CD14-positive monocyte (primary cell): ENCODE measurements around the gene FAM163B. TPM values are rescaled to one million over a fixed set of nuclear protein-coding genes. Genes with fewer than 3 reads are reported as not detected.

ENCODE experiments used
- DNase-seq, 3 donors: peaks; one replicate each; pipeline ENCODE4 v3.0.0-alpha.2; 2011 to 2022
- H2AFZ ChIP-seq: 2 replicates; pipeline ENCODE4 v1.6.0; 2012; ENCODE audit warnings: mild to moderate bottlenecking, low read depth, low read length, inconsistent platforms; ENCODE audit not compliant: insufficient read depth, poor library complexity, severe bottlenecking
- H3K27ac ChIP-seq, 2 donors: 1 replicate in 1 of 2; 2 replicates in 1 of 2; pipeline ENCODE4 v1.5.1; 2012 to 2013; ENCODE audit warnings: low read length in 2 of 2, control low read depth in 1 of 2, inconsistent platforms in 1 of 2, low read depth in 1 of 2, mild to moderate bottlenecking in 1 of 2
- H3K27me3 ChIP-seq, 2 donors: one replicate each; pipeline versions ENCODE4 v1.6.0 to v1.6.1; 2011 to 2013; ENCODE audit warnings: low read length in 2 of 2; ENCODE audit not compliant: control insufficient read depth in 2 of 2, insufficient read depth in 2 of 2
- H3K36me3 ChIP-seq, 2 donors: replicated peaks in 1 of 2; 1 replicate in 1 of 2; 2 replicates in 1 of 2; pipeline versions ENCODE4 v1.5.1 to v1.6.1; 2012 to 2013; ENCODE audit warnings: low read length in 2 of 2, control low read depth in 1 of 2, inconsistent platforms in 1 of 2, mild to moderate bottlenecking in 1 of 2; ENCODE audit not compliant: insufficient read depth in 2 of 2, control insufficient read depth in 1 of 2
- H3K4me1 ChIP-seq, 2 donors: 1 replicate in 1 of 2; 2 replicates in 1 of 2; pipeline versions ENCODE4 v1.5.1 to v1.6.1; 2012 to 2013; ENCODE audit warnings: low read length in 2 of 2, control low read depth in 1 of 2, inconsistent platforms in 1 of 2, mild to moderate bottlenecking in 1 of 2, moderate library complexity in 1 of 2; ENCODE audit not compliant: insufficient read depth in 2 of 2, control insufficient read depth in 1 of 2
- H3K4me2 ChIP-seq: replicated peaks from 2 replicates; pipeline ENCODE3; 2012; ENCODE audit warnings: low read length, moderate library complexity, mild to moderate bottlenecking; ENCODE audit not compliant: poor library complexity, severe bottlenecking; ENCODE audit errors: extremely low read depth
- H3K4me3 ChIP-seq, 3 experiments: fragments of 200-600 bp in 1 of 3; sonication (generic) in 1 of 3; replicated peaks in 1 of 3; 1 replicate in 2 of 3; 2 replicates in 1 of 3; pipeline ENCODE4 v1.5.1; 2011 to 2013; ENCODE audit warnings: low read length in 3 of 3, mild to moderate bottlenecking in 3 of 3, control low read depth in 2 of 3, low read depth in 2 of 3, inconsistent platforms in 1 of 3, moderate library complexity in 1 of 3
- H3K79me2 ChIP-seq: 2 replicates; pipeline ENCODE4 v1.6.0; 2012; ENCODE audit warnings: mild to moderate bottlenecking, control low read depth, inconsistent platforms, low read length, moderate library complexity; ENCODE audit not compliant: insufficient read depth
- H3K9ac ChIP-seq: 2 replicates; pipeline ENCODE4 v1.6.0; 2017; ENCODE audit warnings: low read length, mild to moderate bottlenecking; ENCODE audit not compliant: insufficient read depth, poor library complexity, severe bottlenecking
- H3K9me3 ChIP-seq, 2 donors: replicated peaks in 1 of 2; 1 replicate in 1 of 2; 2 replicates in 1 of 2; pipeline versions ENCODE4 v1.5.1 to v1.6.1; 2012 to 2013; ENCODE audit warnings: low read length in 2 of 2, control low read depth in 1 of 2; ENCODE audit not compliant: control insufficient read depth in 1 of 2, insufficient read depth in 1 of 2
- H4K20me1 ChIP-seq: 2 replicates; pipeline ENCODE4 v1.6.0; 2012; ENCODE audit warnings: mild to moderate bottlenecking, low read length, control low read depth, moderate library complexity; ENCODE audit not compliant: insufficient read depth
- H3K27ac Mint-ChIP-seq, 7 donors: one replicate each; pipeline ENCODE4 v1.8.0; 2020; ENCODE audit warnings: mild to moderate bottlenecking in 7 of 7, mixed read lengths in 7 of 7, moderate library complexity in 6 of 7, inconsistent platforms in 2 of 7
- H3K27me3 Mint-ChIP-seq, 3 donors: one replicate each; pipeline ENCODE4 v1.8.0; 2021 to 2022; ENCODE audit warnings: low read depth in 3 of 3, mild to moderate bottlenecking in 3 of 3, mixed read lengths in 3 of 3, moderate library complexity in 3 of 3, inconsistent platforms in 1 of 3
- H3K36me3 Mint-ChIP-seq, 2 donors: one replicate each; pipeline ENCODE4 v1.8.0; 2020; ENCODE audit warnings: mixed read lengths in 2 of 2, inconsistent platforms in 1 of 2, mild to moderate bottlenecking in 1 of 2
- H3K4me1 Mint-ChIP-seq: one replicate; pipeline ENCODE4 v1.8.0; 2020; ENCODE audit warnings: mild to moderate bottlenecking, mixed read lengths
- H3K4me3 Mint-ChIP-seq, 2 donors: one replicate each; pipeline ENCODE4 v1.8.0; 2020; ENCODE audit warnings: mild to moderate bottlenecking in 2 of 2, mixed read lengths in 2 of 2, moderate library complexity in 1 of 2
- H3K9me3 Mint-ChIP-seq, 7 donors: one replicate each; pipeline ENCODE4 v1.8.0; 2020 to 2022; ENCODE audit warnings: mixed read lengths in 7 of 7, mild to moderate bottlenecking in 6 of 7, moderate library complexity in 6 of 7, inconsistent platforms in 2 of 7
- CTCF ChIP-seq: fragments of 200-600 bp; IDR thresholded peaks from one replicate; pipeline ENCODE4 v1.8.0; 2022; ENCODE audit warnings: antibody characterized with exemption, mild to moderate bottlenecking
- WGBS: methylation state at CpG from one replicate; pipeline ENCODE4 v1.1.5; 2013; ENCODE audit warnings: missing lambda C conversion rate; ENCODE audit not compliant: insufficient coverage; 5-methylcytosine and 5-hydroxymethylcytosine counted together
- intact Hi-C, 2 donors: fragments of 100-400 bp; cut with micrococcal nuclease; formaldehyde crosslinking; loops; one replicate each; pipeline versions ENCODE4 v1.15.0 to v1.15.1; 2023
- polyA plus RNA-seq, 3 donors: library from polyadenylated mRNA; depleted of rRNA in 1 of 3; unstranded in 2 of 3; stranded (reverse) in 1 of 3; fragments of 300-500 nt in 2 of 3; fragments of >200 nt in 1 of 3; fragmentation: Illumina TruSeq in 2 of 3; gene quantifications; 1 replicate in 2 of 3; 2 replicates in 1 of 3; pipeline ENCODE4 v1.2.3, GENCODE V29; 2012 to 2021

FAM163B gene
- polyA plus RNA-seq, 3 donors, result not detected

- H3K27me3 Mint-ChIP-seq, result peaks cover 6 to 8% (median 8%) of the 10 kb centered on the region in 3 donors
- H3K36me3 Mint-ChIP-seq, result no peaks in the 10 kb centered on the region
- no peak for DNase-seq
- no peak overlapping the region for H3K4me3 ChIP-seq
- H3K4me1 Mint-ChIP-seq, result no peaks in the 10 kb centered on the region
- no peak overlapping the region for H3K27ac Mint-ChIP-seq
- no peak overlapping the region for H3K4me2 ChIP-seq
- no peak overlapping the region for H3K4me3 Mint-ChIP-seq
- H3K79me2 ChIP-seq, result no peaks in the 10 kb centered on the region
- intact Hi-C loops, result no loop called here
- no peaks in the 10 kb centered on the region for H4K20me1 ChIP-seq
- no peak overlapping the region for H2AFZ ChIP-seq
- no peaks in the 10 kb centered on the region for H3K4me1 ChIP-seq
- H3K27me3 ChIP-seq, result no peaks in the 10 kb centered on the region
- no peak overlapping the region for H3K27ac ChIP-seq
- H3K36me3 ChIP-seq, result no peaks in the 10 kb centered on the region
- no peaks in the 10 kb centered on the region for H3K9me3 Mint-ChIP-seq
- no peak for TF ChIP-seq CTCF
- no peaks in the 10 kb centered on the region for H3K9me3 ChIP-seq
- 88% methylated on average over 18 of the region's 25 CpGs for WGBS
- no peak overlapping the region for H3K9ac ChIP-seq
Observed at GRCh38 chr9:133647765-133648469, 38.7 kb upstream of the FAM163B start.

- Histone ChIP-seq H3K4me3 (no peak overlapping the region), H2AFZ (no peak overlapping the region)
- no peaks in the 10 kb centered on the region for H3K9me3 Mint-ChIP-seq
Observed at GRCh38 chr9:133647148-133647547, 38.0 kb upstream of the FAM163B start.

More at GRCh38 chr9:133647148-133647547, 38.0 kb upstream of the FAM163B start:
- no peak for DNase-seq
- Histone ChIP-seq H3K27ac (no peak overlapping the region), H3K4me2 (no peak overlapping the region), H3K36me3 (no peaks in the 10 kb centered on the region), H3K27me3 (no peaks in the 10 kb centered on the region), H3K9me3 (no peaks in the 10 kb centered on the region), H3K9ac (no peak overlapping the region), H4K20me1 (no peaks in the 10 kb centered on the region), H3K79me2 (no peaks in the 10 kb centered on the region), H3K4me1 (no peaks in the 10 kb centered on the region)
- intact Hi-C loops, result no loop called here
- Mint-ChIP-seq H3K27me3 (peaks cover 4 to 8% (median 6%) of the 10 kb centered on the region in 3 donors), H3K36me3 (no peaks in the 10 kb centered on the region), H3K4me1 (no peaks in the 10 kb centered on the region), H3K27ac (no peak overlapping the region), H3K4me3 (no peak overlapping the region)
- 88% methylated on average over 7 of the region's 7 CpGs for WGBS
- no peak for TF ChIP-seq CTCF
